ENCODE measurements around the gene NECTIN2.
A peak's percentile ranks its signal among the peaks of the same experiment; 100 is the strongest.
"Not testable (repeated sequence)": the region's sequence is repeated elsewhere in the genome, so short reads cannot be mapped to it uniquely, and the experiment has no call there.

NECTIN2 gene

GRCh38 chr19:44909775-44910174, 63.7 kb downstream of the NECTIN2 start:
- DNase-seq: no peak

DNA sequence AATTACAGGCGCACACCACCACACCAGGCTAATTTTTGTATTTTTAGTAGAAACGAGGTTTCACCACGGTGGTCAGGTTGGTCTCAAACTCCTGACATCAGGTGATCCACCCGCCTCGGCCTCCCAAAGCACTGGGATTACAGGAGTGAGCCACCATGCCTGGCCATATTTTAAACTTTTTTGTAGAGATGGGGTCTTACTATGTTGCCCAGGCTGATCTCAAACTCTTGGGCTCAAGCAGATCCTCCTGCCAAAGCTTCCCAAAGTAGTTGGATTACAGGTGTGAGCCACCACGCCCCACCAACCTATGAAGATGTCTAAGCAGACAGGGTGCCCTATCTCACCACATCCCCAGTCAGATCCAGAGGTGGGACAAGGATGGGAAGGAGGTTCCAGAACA, 65.8 kb downstream of the NECTIN2 start:
- not testable (repeated sequence) for DNase-seq

DNA sequence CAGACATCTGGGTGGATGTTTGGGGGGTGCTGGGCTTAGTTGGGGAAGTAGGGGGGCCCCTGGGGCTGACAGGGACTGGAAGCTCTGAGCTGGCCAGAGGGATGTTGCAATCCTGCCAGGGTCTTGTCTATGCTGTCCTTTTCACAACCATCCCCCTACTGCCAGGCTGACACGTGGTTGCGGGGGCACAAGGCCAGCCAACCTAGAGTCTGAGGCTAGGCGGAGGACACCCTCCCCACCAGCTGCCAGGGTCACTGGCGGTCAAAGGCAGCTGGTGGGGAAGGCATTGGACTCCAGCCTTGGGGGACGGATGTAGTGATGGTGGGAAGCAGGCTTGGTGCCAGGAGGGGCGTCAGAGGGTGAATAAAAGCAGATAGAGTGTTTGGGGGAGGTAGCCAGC, 66.8 kb downstream of the NECTIN2 start:
- DNase-seq: no peak

- not testable (repeated sequence) for DNase-seq
Observed at GRCh38 chr19:44913512-44914432, 67.7 kb downstream of the NECTIN2 start.

- peak; percentile 55 for DNase-seq
Observed at GRCh38 chr19:44914433-44915206, 68.5 kb downstream of the NECTIN2 start, which contains the start of gene APOC1. Gene APOC1, plus strand, starts transcription at chr19:44914608. Its CDS starts 284 bp downstream, at chr19:44914892.

GRCh38 chr19:44924243-44924725, 78.2 kb downstream of the NECTIN2 start:
- DNase-seq: no peak

GRCh38 chr19:44925114-44925891, 79.2 kb downstream of the NECTIN2 start:
- DNase-seq: no peak

DNA sequence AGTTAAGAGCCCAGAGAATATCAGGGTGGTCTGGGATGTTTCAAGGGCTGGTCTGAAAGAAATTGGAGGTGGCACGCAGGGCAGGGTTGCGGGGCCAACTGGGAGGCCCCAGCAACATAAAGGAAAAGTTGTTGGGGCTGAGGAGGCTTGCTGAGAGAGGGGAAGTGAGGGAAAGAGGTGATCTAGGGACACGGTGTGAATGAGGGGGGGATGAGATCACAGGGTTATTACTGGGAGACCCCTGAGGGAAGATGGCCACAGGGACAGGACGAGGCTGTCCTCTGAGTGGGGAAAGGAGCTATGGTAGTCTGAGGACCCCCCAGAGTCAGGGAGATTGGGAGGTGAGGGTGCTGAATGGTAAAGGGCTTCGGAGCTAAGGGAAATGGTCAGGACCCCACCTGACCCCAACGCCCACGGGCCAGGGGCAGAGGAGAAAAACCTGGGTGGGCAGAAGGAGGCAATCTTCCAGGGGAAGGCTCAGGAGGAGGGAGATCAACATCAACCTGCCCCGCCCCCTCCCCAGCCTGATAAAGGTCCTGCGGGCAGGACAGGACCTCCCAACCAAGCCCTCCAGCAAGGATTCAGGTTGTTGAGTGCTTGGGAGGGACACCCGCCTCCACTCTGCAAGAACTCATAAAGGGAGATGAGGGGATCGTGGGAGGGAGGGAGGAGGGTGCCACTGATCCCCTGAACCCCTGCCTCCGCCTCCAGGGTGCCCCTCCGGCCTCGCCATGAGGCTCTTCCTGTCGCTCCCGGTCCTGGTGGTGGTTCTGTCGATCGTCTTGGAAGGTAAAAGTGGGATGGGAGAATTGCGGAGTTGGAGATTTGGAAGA, 80.4 kb downstream of the NECTIN2 start:
- not testable (repeated sequence) for DNase-seq

DNA sequence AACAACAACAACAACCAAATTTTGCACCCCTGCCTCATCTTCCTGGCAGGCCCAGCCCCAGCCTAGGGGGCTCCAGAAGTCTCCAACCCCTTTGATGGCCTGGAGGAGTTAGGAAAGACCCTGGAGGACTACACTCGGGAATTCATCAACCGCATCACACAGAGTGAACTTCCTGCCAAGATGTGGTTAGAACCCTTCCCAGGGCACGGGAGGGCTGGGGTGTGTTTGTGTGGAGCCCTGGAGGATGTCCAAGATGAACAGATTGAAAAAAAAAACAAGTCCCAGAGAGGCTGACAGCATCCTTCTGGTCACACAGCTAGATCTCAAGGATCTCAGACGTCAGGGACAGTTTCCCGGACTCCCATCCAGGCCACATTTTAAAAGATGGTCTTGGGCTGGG, 81.6 kb downstream of the NECTIN2 start:
- DNase-seq: no peak

GRCh38 chr19:44930088-44930487, 84.0 kb downstream of the NECTIN2 start:
- no peak for DNase-seq

GRCh38 chr19:44931541-44931940, 85.4 kb downstream of the NECTIN2 start:
- DNase-seq: no peak

Measured in T-helper 9 cell (primary cell).